ENCODE results near the gene HDAC7. TPM values are rescaled to one million over a fixed set of nuclear protein-coding genes. Genes with fewer than 3 reads are reported as not detected.

The HDAC7 gene
- total RNA-seq, 1 donor from 2014 or later, result 152 TPM

DNA sequence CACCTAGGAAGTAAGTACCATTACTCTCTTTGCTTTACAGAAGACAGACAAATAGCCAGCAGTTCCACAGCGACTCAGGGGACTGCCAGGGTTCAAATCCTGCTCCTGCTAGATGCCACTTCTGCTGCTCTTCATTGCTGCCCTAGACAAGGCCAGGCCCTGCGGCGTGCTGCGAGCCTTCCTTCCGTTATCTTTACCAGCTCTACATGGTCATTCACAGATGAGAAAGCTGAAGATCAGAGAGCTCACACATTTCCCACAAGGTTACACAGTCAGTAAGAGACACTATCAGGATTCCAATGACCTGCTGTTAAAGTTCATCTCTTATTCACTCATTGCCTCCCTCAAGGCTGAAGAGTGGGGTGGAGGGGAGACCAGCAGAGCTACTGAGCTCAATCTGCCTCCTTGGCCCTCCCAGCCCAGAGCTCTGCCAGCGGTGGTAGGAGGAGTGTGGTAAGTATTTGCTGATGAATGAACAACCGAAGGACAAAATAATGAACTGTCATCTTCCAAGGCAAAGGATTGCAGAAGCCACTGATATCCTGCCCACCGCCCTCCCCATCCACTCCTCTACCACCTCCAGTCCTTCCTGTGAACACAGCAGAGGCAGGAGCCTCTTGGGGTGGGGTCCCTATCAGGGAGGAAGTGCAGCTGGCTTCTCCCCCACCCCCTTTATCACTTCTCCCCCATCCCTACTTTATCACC, 14.6 kb upstream of the HDAC7 start:
- intact Hi-C loops (cut with DNase I), result no loop called here
- DNase-seq (ENCODE audit: low spot score), result no peak
- no peak for ATAC-seq

GRCh38 chr12:47833591-47834012, 13.9 kb upstream of the HDAC7 start:
- ATAC-seq (no peak), DNase-seq (ENCODE audit: low spot score) (no peak)
- intact Hi-C loops (cut with DNase I), result no loop called here

- intact Hi-C loops (cut with DNase I), result no loop called here
- DNase-seq (ENCODE audit: low spot score) (no peak), ATAC-seq (no peak)
These were observed 12.7 kb upstream of the HDAC7 start for GRCh38 chr12:47832263-47832933.

DNA sequence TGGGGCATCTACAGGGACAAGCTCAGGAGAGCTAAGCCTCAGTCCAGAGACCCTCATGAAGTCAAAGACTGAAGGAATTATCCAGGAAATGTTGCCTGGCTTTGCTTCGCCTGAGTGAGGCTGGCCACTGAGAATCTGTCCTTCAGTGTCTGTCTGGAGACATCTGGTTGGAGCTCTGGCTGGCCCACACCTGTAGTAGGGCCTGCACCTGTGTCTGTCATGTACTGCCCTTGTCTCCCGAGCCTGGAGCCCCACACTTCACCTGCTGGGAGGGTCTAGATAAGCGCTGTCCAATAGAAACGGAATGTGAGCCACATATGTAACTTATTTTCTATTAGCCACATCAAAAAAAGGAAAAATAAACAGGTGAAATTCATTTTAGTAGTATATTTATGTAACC, 9.9 kb upstream of the HDAC7 start:
- no peak for DNase-seq (ENCODE audit: low spot score)
- no peak for ATAC-seq
- intact Hi-C loops (cut with DNase I), result no loop called here

- DNase-seq (ENCODE audit: low spot score), result peak; percentile 90
- ATAC-seq, result peak; percentile 93
- intact Hi-C loops (cut with DNase I), result no loop called here
These were observed 9.3 kb upstream of the HDAC7 start for GRCh38 chr12:47828976-47829482.

- no peak for DNase-seq (ENCODE audit: low spot score)
- peak; percentile 81 for ATAC-seq
- intact Hi-C loops (cut with DNase I), result no loop called here
These were observed 8.6 kb upstream of the HDAC7 start for GRCh38 chr12:47828008-47828975.

- ATAC-seq (peak; percentile 8), DNase-seq (ENCODE audit: low spot score) (no peak)
- intact Hi-C loops (cut with DNase I), result no loop called here
These were observed 5.5 kb upstream of the HDAC7 start for GRCh38 chr12:47825173-47825639.

DNA sequence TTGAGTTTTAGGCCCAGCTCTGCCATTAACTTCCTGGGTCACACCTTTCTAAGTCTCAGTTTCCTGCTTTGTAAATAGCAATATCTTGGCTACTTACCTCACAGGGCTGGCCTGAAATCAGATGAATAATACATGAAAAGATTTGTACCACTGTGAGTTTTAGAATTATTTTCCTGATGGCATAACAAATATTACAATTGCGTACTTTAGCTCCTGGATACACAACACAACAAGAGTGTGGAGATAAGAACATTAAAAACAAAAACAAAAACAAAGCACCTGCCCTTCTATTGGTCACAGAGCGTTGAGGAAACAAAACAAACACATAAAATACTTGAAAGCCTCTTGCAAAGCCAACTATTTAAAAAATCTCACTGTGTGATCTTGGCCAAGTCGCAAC, 4.9 kb upstream of the HDAC7 start:
- ATAC-seq, result no peak
- no peak for DNase-seq (ENCODE audit: low spot score)
- intact Hi-C loops (cut with DNase I), result no loop called here

DNA sequence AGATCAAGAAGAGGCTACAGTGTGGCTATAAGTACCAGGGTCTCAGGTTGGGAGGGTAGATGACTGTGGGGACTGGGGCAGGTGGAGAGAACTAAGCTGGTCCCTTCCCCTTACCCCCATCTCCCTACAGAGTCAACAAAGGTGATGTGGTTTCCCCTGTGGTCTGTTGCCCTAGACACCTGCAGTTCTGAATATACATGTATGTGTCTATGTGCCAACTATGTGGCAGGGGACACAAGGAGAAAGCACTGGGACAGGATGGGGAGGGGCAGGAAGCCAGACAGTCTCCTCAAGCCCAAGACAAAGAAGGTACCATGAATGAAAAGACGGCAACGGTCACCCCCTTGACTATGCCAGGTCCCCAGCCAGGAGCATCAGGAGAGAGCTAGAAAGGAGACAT, 4.5 kb upstream of the HDAC7 start:
- intact Hi-C loops (cut with DNase I), result no loop called here
- no peak for DNase-seq (ENCODE audit: low spot score)
- no peak for ATAC-seq

GRCh38 chr12:47823422-47824086, 3.9 kb upstream of the HDAC7 start:
- ATAC-seq, result no peak
- DNase-seq (ENCODE audit: low spot score), result no peak
- intact Hi-C loops (cut with DNase I), result no loop called here

DNA sequence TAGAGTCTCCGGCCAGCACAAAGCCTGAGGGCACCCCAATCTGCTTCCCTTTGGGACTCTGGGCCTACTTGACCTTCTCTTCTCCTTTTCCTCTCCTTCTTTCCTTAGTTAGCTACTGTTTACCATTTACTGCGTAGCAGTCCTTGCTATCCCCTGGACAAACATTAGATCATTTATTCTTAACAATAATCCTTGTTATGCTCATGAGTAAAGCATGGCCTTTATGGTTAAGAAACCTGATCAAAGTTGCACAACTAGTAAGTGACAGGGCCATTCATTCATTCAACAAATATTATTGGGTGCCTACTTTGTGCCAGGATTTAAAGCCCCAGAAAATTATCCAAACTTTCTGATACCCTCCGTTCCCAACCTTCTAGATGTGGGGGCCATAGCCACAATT, 3.2 kb upstream of the HDAC7 start:
- intact Hi-C loops (cut with DNase I), result no loop called here
- ATAC-seq, result no peak
- no peak for DNase-seq (ENCODE audit: low spot score)

GRCh38 chr12:47822401-47822800, 2.7 kb upstream of the HDAC7 start:
- DNase-seq (ENCODE audit: low spot score), result no peak
- ATAC-seq, result no peak
- intact Hi-C loops (cut with DNase I), result no loop called here

GRCh38 chr12:47821346-47821706, 1.6 kb upstream of the HDAC7 start:
- DNase-seq (ENCODE audit: low spot score), result no peak
- intact Hi-C loops (cut with DNase I), result no loop called here
- ATAC-seq, result no peak

DNA sequence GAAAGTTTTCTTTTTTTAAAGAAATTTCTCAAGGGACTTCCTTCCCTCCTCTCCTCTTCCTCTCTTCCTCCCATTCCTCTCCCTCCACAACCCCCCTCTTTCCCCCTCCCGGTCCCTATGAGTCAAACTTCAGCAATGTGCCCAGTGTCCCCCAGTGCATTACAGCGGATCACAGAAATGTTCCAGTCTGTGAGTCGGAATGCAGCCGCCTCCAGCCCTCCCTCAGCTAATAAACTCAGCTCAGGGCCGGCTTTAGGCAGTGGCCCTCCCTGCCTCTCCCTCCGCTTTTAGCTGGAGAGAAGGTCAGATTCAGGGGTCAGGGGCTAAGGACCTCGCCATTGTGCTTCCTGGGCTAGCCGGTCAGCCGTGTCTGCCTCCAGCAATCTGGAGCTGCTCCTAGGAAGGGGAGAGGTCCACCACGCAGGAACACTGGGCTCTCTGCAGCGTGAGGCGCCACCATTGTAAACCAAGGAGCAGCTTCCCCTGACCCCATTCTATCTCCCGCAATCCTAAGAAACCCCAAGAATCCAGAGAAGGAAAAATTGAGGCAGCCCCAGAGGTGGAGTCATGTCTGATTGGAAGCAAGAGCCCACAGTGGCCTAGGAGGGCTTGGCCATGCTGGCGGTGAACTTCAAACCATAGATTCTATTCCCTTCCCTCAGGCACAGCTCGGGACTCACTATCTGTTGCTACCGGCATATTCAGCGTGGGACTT, 1.1 kb upstream of the HDAC7 start:
- peak; percentile 88 for DNase-seq (ENCODE audit: low spot score)
- intact Hi-C loops (cut with DNase I), result no loop called here
- peak; percentile 91 for ATAC-seq

GRCh38 chr12:47819138-47819895, 386 bp downstream of the HDAC7 start:
- DNase-seq (ENCODE audit: low spot score) (peak; percentile 84), ATAC-seq (peak; percentile 55)
- intact Hi-C loops (cut with DNase I), result no loop called here

GRCh38 chr12:47818467-47819137, 1.1 kb downstream of the HDAC7 start:
- ATAC-seq, result peak; percentile 11
- intact Hi-C loops (cut with DNase I), result no loop called here
- DNase-seq (ENCODE audit: low spot score), result peak; percentile 73

GRCh38 chr12:47818007-47818376, 1.7 kb downstream of the HDAC7 start:
- ATAC-seq (no peak), DNase-seq (ENCODE audit: low spot score) (no peak)
- intact Hi-C loops (cut with DNase I), result no loop called here
